ENCODE measurements around the gene TULP3.

- TF ChIP-seq CTCF (conservative IDR thresholded peaks at IDR 0.05 in 1 of 2, IDR thresholded peaks at IDR 0.05 in 1 of 2; ENCODE audit: low read depth in 1 of 2, low read length in 2 of 2) (no peak), EZH2 (IDR thresholded peaks at IDR 0.05; ENCODE audit: low read length, missing control alignments) (no peak)
These were observed 33.1 kb upstream of the TULP3 start for GRCh38 chr12:2857576-2857975.
